HepG2 (cell line): ENCODE data around the gene JPH4. TPM values are rescaled to one million over a fixed set of nuclear protein-coding genes. Genes with fewer than 3 reads are reported as not detected.

Source experiments
- ATAC-seq: fragments of 200-7000 bp; cut with Tn5 transposase; 3 replicates; pipeline ENCODE4 v1.9.1; 2020; ENCODE audit warnings: mild to moderate bottlenecking, moderate library complexity
- BruUV-seq: library from RNA; stranded (reverse); fragments of 400-500 nt; replicated peaks from 2 replicates; lab custom pipeline; 2021; lab: Mats Ljungman, UMichigan
- CTCF ChIA-PET: fragments of 300-600 bp; formaldehyde crosslinking; extraction: SDS; loops from one replicate; lab custom pipeline; 2021; ENCODE audit warnings: low total read pairs, inconsistent platforms, low intra/inter-chr PET ratio; lab: Yijun Ruan, JAX
- POLR2A ChIA-PET: fragments of 350-600 bp; sonication (Branson Sonifier 250); formaldehyde crosslinking; loops from one replicate; lab custom pipeline; 2020; ENCODE audit warnings: antibody characterized with exemption, inconsistent platforms; lab: Yijun Ruan, JAX
- DNase-seq: peaks from one replicate; pipeline ENCODE4 v3.0.0-alpha.2; 2015; ENCODE audit warnings: low spot score
- FAIRE-seq: peaks from 3 replicates; lab custom pipeline; 2011; peaks lifted over from hg19 to GRCh38; lab: Jason Lieb, UNC
- H2AFZ ChIP-seq: one replicate; pipeline ENCODE4 v1.6.1; 2011; ENCODE audit warnings: low read length, inconsistent platforms
- H3K27ac ChIP-seq: fragments of 300-600 bp; 3 replicates; pipeline ENCODE4 v1.8.0; 2011; ENCODE audit warnings: mixed run types, mild to moderate bottlenecking, mixed read lengths, low read length, inconsistent platforms; ENCODE audit not compliant: insufficient read depth; ENCODE audit errors: extremely low read length
- H3K27me3 ChIP-seq, 2 experiments: fragments of 200-600 bp in 1 of 2; 2 replicates in 1 of 2; 3 replicates in 1 of 2; pipeline versions ENCODE4 v1.6.0 to v1.8.0; 2011; ENCODE audit warnings: low read length in 2 of 2, mild to moderate bottlenecking in 2 of 2, moderate library complexity in 2 of 2, inconsistent platforms in 1 of 2; ENCODE audit not compliant: insufficient read depth in 2 of 2, control insufficient read depth in 1 of 2
- H3K36me3 ChIP-seq, 2 experiments: fragments of 200-600 bp in 1 of 2; replicated peaks in 1 of 2; 2 replicates in 1 of 2; 3 replicates in 1 of 2; pipeline versions ENCODE4 v1.5.1 to v1.8.0; 2011; ENCODE audit warnings: low read length in 2 of 2, inconsistent platforms in 1 of 2; ENCODE audit not compliant: insufficient read depth in 2 of 2, control insufficient read depth in 1 of 2
- H3K4me1 ChIP-seq: 2 replicates; pipeline ENCODE4 v1.5.1; 2012; ENCODE audit warnings: low read length, inconsistent platforms; ENCODE audit not compliant: insufficient read depth
- H3K4me2 ChIP-seq: 2 replicates; pipeline ENCODE4 v1.6.0; 2011; ENCODE audit warnings: low read depth, low read length, inconsistent platforms
- H3K4me3 ChIP-seq, 3 experiments: fragments of 200-600 bp in 1 of 3; sonication (generic), shearing (Covaris generic) in 1 of 3; replicated peaks in 1 of 3; 2 replicates each; pipeline ENCODE4 v1.5.1; 2011 to 2016; ENCODE audit warnings: low read length in 3 of 3, inconsistent platforms in 2 of 3, low read depth in 2 of 3, mild to moderate bottlenecking in 2 of 3, control low read depth in 1 of 3, mixed read lengths in 1 of 3; ENCODE audit not compliant: insufficient read depth in 1 of 3
- H3K79me2 ChIP-seq: one replicate; pipeline ENCODE4 v1.6.1; 2011; ENCODE audit warnings: low read length, inconsistent platforms; ENCODE audit not compliant: insufficient read depth
- H3K9ac ChIP-seq: 2 replicates; pipeline ENCODE4 v1.6.0; 2011; ENCODE audit warnings: mild to moderate bottlenecking, low read depth, low read length, inconsistent platforms; ENCODE audit not compliant: insufficient read depth
- H3K9me3 ChIP-seq: 2 replicates; pipeline ENCODE4 v1.5.1; 2012; ENCODE audit warnings: mild to moderate bottlenecking, low read length
- H4K20me1 ChIP-seq: 2 replicates; pipeline ENCODE4 v1.6.0; 2011; ENCODE audit warnings: inconsistent platforms, mild to moderate bottlenecking, low read length, moderate library complexity; ENCODE audit not compliant: insufficient read depth
- CHCHD3 ChIP-seq: sonication (generic); formaldehyde crosslinking; IDR thresholded peaks from 2 replicates; pipeline ENCODE4 v1.8.0; 2022; ENCODE audit warnings: mild to moderate bottlenecking, missing genetic modification reagents, moderate library complexity
- EEA1 ChIP-seq: sonication (generic); formaldehyde crosslinking; IDR thresholded peaks from 2 replicates; pipeline ENCODE4 v1.5.1; 2020; ENCODE audit warnings: mild to moderate bottlenecking, missing genetic modification reagents, borderline replicate concordance
- FOXK1 ChIP-seq: sonication (generic); formaldehyde crosslinking; IDR thresholded peaks from 2 replicates; pipeline ENCODE4 v1.4.0; 2020; ENCODE audit warnings: low read depth, missing genetic modification reagents, borderline replicate concordance
- HES4 ChIP-seq: sonication (generic); formaldehyde crosslinking; IDR thresholded peaks from 2 replicates; pipeline ENCODE4 v1.9.0; 2021; ENCODE audit warnings: mild to moderate bottlenecking, missing genetic modification reagents, borderline replicate concordance
- ZEB1 ChIP-seq: IDR thresholded peaks from 2 replicates; pipeline ENCODE4 v1.6.1; 2012; ENCODE audit warnings: mild to moderate bottlenecking, low read depth, inconsistent platforms; ENCODE audit not compliant: insufficient replicate concordance
- ZMAT5 ChIP-seq: sonication (generic); formaldehyde crosslinking; IDR thresholded peaks from 2 replicates; pipeline ENCODE4 v1.5.0; 2020; ENCODE audit warnings: mild to moderate bottlenecking, low read depth, missing genetic modification reagents, borderline replicate concordance
- ZNF296 ChIP-seq: sonication (generic); formaldehyde crosslinking; conservative IDR thresholded peaks from 2 replicates; pipeline ENCODE4 v1.5.0; 2020; ENCODE audit warnings: mild to moderate bottlenecking, missing genetic modification reagents
- ZNF574 ChIP-seq: sonication (generic); formaldehyde crosslinking; IDR thresholded peaks from 2 replicates; pipeline ENCODE4 v1.4.0; 2020; ENCODE audit warnings: missing genetic modification reagents
- ZNF598 ChIP-seq: sonication (generic); formaldehyde crosslinking; IDR thresholded peaks from 2 replicates; pipeline ENCODE4 v1.5.1; 2020; ENCODE audit warnings: mild to moderate bottlenecking, missing genetic modification reagents, borderline replicate concordance
- ZNF737 ChIP-seq: sonication (generic); formaldehyde crosslinking; IDR thresholded peaks from 2 replicates; pipeline ENCODE4 v1.5.0; 2020; ENCODE audit warnings: missing genetic modification reagents, mild to moderate bottlenecking, borderline replicate concordance
- WGBS: methylation state at CpG from one replicate; pipeline ENCODE4 v1.1.6; 2017; ENCODE audit warnings: low lambda C conversion rate; 5-methylcytosine and 5-hydroxymethylcytosine counted together
- in situ Hi-C: cut with HindIII; loops from 2 replicates; pipeline ENCODE4 v1.10.0; 2017; ENCODE audit warnings: low pct_unique_long_range_greater_than_20kb; ENCODE audit not compliant: extremely low pct_ligation_motif_present
- intact Hi-C: fragments of 100-400 bp; cut with micrococcal nuclease; formaldehyde crosslinking; loops from one replicate; pipeline ENCODE4 v1.10.0; 2022; ENCODE audit not compliant: unreplicated experiment
- polyA plus RNA-seq, 8 experiments: library from polyadenylated mRNA; depleted of rRNA in 3 of 8; stranded (reverse) in 7 of 8; unstranded in 1 of 8; fragments of >200 nt; fragmentation: Illumina TruSeq in 4 of 8; extraction: Trizol in 4 of 8; gene quantifications; 2 replicates each; pipeline versions ENCODE4 v1.2.1 to v1.2.3, GENCODE V29; 2011 to 2016; ENCODE audit warnings: low read depth in 4 of 8, missing spikeins in 1 of 8, mixed read lengths in 1 of 8; ENCODE audit not compliant: insufficient read depth in 1 of 8
- total RNA-seq, 5 experiments: library from RNA; depleted of rRNA; stranded (reverse); fragments of >200 nt; fragmentation: Illumina TruSeq; extraction: Trizol; gene quantifications; 2 replicates each; pipeline ENCODE4 v1.2.3, GENCODE V29; 2016; ENCODE audit warnings: low read depth in 1 of 5
- TF ChIP-seq, protein P1 (sequence below): sonication (generic); formaldehyde crosslinking; IDR thresholded peaks from 2 replicates; pipeline ENCODE4 v1.8.1; 2023; ENCODE audit warnings: mild to moderate bottlenecking, missing genetic modification reagents, borderline replicate concordance
- TF ChIP-seq, protein P2 (sequence below): sonication (generic); formaldehyde crosslinking; IDR thresholded peaks from 2 replicates; pipeline ENCODE4 v1.5.0; 2020; ENCODE audit warnings: missing genetic modification reagents, mild to moderate bottlenecking, borderline replicate concordance
- TF ChIP-seq, protein P3 (sequence below): sonication (generic); formaldehyde crosslinking; IDR thresholded peaks from 2 replicates; pipeline ENCODE4 v1.5.0; 2020; ENCODE audit warnings: mild to moderate bottlenecking, missing genetic modification reagents

JPH4 gene
- total and polyA plus RNA-seq, 2 of the 13 experiments (the other 11 are each of a cell fraction or from before 2014, with no cell fraction given) = 0.08 to 0.22 TPM

GRCh38 chr14:23577004-23577681, 1.4 kb downstream of the JPH4 start (continued):
- TF ChIP-seq ZNF574 (CRISPR knock-in tag) (no peak), EEA1 (CRISPR knock-in tag) (0 out of 2 replicates have a peak, but pooled peaks have one; percentile 4), CHCHD3 (CRISPR knock-in tag) (peak; percentile 80; the same call in 1 of the 2 replicates), ZEB1 (no peak)
- TF ChIP-seq, protein P1, sequence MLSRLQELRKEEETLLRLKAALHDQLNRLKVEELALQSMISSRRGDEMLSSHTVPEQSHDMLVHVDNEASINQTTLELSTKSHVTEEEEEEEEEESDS (CRISPR knock-in tag) = no peak

- Histone ChIP-seq H3K36me3 (no peaks in the 10 kb centered on the region), H2AFZ (no peak overlapping the region), H3K27me3 (peaks cover 2 to 8% of the 10 kb centered on the region in 2 experiments; a peak in 2 of 5 replicates), H3K9ac (no peak overlapping the region), H3K4me1 (peaks cover 46% of the 10 kb centered on the region), H4K20me1 (no peaks in the 10 kb centered on the region), H3K4me2 (no peak overlapping the region), H3K9me3 (no peaks in the 10 kb centered on the region), H3K4me3 (no peak overlapping the region), H3K27ac (no peak overlapping the region), H3K79me2 (no peaks in the 10 kb centered on the region)
- DNase-seq = no peak
- ChIA-PET CTCF (no interaction called here), POLR2A (interaction anchor here (2.0 to 3.7 kb wide), 4 partner anchors 8 to 15 kb away, joined by 5 to 46 read pairs (median 10); no protein-coding TSS in a partner anchor)
- FAIRE-seq = no peak
- 46% methylated on average over 5 of the region's 5 CpGs for WGBS
- intact Hi-C loops = no loop called here
- no TSS peak for BruUV-seq
- in situ Hi-C loops = no loop called here
- no peak for ATAC-seq
- TF ChIP-seq FOXK1 (CRISPR knock-in tag) = no peak
- TF ChIP-seq ZNF598 (CRISPR knock-in tag) = 0 out of 2 replicates have a peak, but pooled peaks have one; percentile 29
- peak; percentile 33; the same call in 1 of the 2 replicates for TF ChIP-seq HES4 (CRISPR knock-in tag)
- TF ChIP-seq, protein P2, sequence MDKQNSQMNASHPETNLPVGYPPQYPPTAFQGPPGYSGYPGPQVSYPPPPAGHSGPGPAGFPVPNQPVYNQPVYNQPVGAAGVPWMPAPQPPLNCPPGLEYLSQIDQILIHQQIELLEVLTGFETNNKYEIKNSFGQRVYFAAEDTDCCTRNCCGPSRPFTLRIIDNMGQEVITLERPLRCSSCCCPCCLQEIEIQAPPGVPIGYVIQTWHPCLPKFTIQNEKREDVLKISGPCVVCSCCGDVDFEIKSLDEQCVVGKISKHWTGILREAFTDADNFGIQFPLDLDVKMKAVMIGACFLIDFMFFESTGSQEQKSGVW (CRISPR knock-in tag) = 0 out of 2 replicates have a peak, but pooled peaks have one; percentile 51
- TF ChIP-seq ZNF296 = peak; percentile 52; the same call in 1 of the 2 replicates
- TF ChIP-seq, protein P3, sequence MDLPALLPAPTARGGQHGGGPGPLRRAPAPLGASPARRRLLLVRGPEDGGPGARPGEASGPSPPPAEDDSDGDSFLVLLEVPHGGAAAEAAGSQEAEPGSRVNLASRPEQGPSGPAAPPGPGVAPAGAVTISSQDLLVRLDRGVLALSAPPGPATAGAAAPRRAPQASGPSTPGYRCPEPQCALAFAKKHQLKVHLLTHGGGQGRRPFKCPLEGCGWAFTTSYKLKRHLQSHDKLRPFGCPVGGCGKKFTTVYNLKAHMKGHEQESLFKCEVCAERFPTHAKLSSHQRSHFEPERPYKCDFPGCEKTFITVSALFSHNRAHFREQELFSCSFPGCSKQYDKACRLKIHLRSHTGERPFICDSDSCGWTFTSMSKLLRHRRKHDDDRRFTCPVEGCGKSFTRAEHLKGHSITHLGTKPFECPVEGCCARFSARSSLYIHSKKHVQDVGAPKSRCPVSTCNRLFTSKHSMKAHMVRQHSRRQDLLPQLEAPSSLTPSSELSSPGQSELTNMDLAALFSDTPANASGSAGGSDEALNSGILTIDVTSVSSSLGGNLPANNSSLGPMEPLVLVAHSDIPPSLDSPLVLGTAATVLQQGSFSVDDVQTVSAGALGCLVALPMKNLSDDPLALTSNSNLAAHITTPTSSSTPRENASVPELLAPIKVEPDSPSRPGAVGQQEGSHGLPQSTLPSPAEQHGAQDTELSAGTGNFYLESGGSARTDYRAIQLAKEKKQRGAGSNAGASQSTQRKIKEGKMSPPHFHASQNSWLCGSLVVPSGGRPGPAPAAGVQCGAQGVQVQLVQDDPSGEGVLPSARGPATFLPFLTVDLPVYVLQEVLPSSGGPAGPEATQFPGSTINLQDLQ = 0 out of 2 replicates have a peak, but pooled peaks have one; percentile 16
- 0 out of 2 replicates have a peak, but pooled peaks have one; percentile 70 for TF ChIP-seq ZNF737
- 0 out of 2 replicates have a peak, but pooled peaks have one; percentile 60 for TF ChIP-seq ZMAT5 (CRISPR knock-in tag)
Observed at GRCh38 chr14:23573384-23574015, 5.1 kb downstream of the JPH4 start.
